ENCODE results near the gene FGD2.
"Not testable (repeated sequence)": the region's sequence is repeated elsewhere in the genome, so short reads cannot be mapped to it uniquely, and the experiment has no call there.

FGD2 gene

DNA sequence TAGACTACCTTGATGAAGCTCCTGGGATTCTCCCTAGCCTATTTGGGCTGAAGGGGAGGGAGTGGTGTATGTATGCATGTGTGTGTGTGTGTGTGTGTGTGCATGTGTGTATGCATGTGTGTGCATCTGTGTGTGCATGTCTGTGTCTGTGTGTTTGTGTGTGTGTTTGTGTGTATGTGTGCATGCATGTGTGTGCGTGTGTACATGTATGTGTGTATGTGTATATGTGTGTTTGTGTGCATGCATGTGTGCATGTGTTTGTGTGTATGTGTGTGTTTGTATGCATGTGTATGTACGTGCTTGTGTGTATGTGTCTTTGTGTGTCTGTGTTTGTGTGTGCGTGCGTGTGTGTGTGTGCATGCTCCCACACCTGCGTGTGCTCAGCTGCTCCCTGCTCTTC is 15.4 kb downstream of the FGD2 start:
- no peak for DNase-seq

- peak; percentile 70 for DNase-seq
Measured at GRCh38 chr6:37021356-37022129, 16.1 kb downstream of the FGD2 start.

- no peak for DNase-seq
Measured at GRCh38 chr6:37022135-37022863, 16.8 kb downstream of the FGD2 start.

DNA sequence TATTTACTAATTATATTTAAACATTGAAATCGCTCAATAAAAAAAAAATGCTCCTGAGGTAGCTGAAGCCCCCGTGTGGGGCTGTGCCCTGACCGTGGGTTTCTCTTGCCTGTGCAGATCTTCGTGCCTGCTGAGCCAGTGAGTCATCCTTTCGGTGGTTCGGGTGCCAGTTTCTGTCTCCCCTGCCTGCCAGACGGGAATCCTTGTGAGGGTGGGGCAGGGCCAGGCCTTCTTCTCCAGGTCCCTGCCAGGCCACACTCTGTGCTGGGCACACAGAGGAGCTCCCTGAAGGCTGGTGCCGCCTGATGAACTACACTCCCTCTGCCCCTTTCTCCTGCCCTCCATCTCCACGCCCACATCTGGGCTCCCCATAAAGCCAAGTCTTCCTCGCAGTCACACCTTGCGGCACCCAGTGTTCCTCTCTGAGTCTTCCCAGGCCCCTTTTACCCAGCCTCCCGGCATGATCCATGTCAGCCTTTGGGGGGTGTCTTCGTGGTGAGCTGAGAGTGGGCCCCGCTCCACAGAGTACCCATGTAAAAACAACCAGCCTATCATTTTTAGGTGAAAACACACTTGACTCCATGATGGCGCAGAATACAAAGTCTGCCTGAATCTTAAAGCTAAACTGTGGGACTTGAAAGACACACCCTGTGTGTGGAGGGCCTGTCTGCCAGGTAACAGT is 19.3 kb downstream of the FGD2 start:
- DNase-seq = no peak

DNA sequence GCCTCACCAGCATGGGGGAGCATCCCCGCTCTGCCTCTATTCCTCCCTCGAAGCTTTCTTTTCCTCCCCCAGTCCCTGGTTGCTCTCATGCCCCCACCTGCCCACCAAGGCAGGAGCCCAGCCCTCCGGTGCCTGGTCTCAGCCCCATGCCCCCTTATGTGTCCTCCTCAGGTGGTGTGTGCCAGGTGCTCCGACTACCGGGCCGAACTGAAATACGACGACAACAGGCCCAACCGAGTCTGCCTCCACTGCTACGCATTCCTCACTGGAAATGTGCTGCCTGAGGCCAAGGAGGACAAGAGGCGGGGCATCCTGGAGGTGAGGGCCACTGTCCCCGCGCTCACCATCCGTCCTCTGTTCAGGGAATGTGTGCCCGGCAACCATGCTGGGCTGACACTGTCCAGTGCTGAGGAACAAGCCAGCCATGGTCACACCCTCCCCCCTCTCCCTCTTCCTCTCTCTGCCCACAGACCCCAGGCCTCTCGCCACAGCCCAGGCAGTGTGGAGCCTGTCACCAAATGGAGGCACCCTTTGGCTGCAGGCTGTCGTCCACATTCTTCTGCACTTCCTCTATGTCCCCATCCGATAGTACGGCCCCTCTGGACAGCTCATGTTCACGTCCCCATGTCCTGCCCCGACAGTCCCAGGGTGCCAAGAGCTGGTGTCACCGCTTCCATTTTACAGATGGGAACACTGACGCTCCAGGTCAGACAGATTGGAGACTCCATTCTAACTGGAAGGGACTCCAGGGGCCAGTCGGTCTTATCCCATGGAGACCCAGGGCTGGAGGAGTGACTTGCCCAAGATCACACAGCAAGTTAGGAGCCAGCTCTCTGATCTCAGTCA is 20.4 kb downstream of the FGD2 start:
- no peak for DNase-seq

- no peak for DNase-seq
Measured at GRCh38 chr6:37027036-37027720, 21.7 kb downstream of the FGD2 start.

DNA sequence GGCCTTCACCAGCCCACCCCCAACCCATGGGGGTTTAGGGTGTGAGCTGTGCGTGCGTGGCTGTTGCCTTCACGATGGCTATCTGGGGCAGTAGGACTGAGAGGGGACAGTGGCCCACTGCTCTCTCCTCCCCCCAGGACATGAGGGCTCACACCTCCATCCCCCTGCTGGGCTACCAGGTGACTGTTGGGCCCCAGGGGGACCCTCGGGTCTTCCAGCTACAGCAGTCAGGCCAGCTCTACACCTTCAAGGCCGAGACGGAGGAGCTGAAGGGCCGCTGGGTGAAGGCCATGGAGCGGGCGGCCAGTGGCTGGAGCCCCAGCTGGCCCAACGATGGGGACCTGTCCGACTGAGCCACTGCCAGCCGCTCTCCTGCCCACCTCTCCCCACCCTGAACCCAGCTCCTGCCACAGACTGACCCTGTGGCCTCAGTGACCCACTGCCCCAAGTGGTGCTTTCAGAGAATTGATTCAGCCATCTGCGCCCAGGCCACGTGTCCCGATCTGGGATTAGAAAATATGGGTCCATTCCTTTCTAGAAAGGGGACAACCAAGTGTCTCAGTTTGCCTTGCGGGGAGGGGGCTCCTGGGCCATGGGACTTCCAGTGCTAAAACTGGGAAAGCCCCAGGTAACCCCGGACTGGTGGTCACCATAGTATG is 22.5 kb downstream of the FGD2 start:
- no peak for DNase-seq

DNA sequence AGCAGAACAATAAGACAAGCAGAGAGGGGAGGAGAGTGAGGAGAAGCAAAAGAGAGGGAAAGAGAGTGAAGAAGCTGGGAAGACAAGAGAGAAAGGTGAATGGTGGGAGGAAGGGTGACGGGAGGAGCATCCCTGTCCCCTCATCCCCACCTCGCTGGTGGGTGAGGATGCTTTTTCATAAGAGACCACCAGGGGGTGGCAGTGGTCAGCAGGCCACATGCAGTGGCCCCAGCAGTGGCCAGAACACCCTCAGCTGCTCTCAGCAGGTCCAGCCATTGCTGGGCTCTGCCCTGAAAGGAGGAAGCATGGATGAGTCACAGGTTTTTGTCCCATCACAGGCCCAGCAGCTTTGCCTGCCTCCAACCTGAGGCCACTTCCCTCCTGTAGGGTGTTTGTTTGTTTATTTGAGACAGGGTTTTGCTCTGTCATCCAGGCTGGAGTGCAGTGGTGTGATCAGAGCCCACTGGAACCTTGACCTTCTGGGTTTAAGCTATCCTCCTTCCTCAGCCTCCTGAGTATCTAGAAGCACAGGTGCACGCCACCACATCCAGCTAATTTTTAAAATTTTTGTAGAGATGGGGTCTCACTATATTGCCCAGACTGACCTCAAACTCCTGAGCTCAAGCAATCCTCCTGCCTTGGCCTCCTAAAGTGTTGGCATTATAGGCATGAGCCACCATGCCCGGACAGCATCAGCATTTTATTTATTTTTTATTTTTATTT is 24.0 kb downstream of the FGD2 start:
- DNase-seq = peak; percentile 37

DNA sequence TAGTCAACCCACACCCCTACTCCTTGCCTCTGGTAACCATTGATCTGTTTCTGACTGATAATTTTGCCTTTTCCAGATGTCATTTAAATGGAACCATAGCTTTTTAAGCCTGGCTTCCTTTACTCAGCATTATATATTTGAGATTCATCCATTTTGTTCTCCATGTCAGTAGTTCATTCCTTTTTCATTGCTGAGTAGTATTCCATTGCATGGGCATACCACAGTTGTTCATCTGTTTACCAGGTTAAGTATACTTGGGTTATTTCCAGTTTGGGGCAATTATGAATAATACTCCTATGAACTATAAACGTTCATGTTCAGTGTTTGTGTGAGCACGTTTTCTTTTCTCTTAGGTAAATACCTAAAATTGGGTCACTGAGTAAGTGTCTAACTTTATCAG is 25.1 kb downstream of the FGD2 start:
- no peak for DNase-seq

GRCh38 chr6:37032239-37032638 is 26.8 kb downstream of the FGD2 start:
- no peak for DNase-seq

- DNase-seq = no peak
Measured at GRCh38 chr6:37033255-37033654, 27.8 kb downstream of the FGD2 start.

DNA sequence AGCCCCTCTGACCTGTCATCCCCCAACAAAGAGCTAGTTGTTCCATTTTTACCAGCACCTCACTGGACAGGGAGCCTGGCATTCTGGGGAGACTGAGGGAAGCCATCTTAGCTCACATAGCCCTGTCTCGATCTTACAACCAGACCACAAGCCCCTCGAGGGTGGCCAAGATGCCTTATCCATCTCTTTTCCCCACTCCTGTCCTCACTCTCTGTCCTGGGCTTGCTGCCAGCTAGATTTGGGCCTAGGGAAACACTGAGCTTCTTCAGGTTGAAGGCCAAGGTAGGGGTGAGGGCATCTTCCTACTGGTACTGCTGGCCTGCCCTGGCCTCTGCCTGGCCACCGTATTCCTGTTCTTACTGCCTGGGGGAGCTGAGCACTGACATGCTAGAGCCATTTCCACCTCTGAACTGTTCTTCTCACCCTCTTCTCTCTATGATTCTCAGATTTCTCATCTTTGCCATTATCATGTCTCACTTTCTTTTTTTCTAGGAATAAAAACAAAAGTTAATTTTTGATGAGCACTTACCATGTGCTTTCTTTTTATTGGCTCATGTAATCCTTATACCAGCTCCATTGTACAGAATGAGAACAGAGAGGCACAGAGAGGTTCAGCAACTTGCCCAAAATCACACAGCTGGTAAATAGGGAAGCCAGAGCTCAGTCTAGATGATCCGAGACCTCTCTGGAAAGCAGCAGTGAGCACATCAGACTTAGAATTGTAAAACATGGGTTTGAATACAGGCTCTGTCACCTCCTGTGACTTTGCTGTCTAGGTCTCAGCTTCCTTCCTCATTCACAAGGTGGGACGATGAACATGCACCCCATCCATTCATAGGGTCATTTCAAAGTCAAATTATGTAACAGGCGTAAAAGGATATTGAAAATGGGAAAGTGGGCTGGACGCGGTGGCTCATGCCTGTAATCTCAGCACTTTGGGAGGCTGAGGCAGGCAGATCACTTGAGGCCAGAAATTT is 28.7 kb downstream of the FGD2 start:
- no peak for DNase-seq

GRCh38 chr6:37036146-37036545 is 30.7 kb downstream of the FGD2 start:
- DNase-seq = no peak

- DNase-seq = no peak
Measured at GRCh38 chr6:37038292-37039198, 33.1 kb downstream of the FGD2 start.

GRCh38 chr6:37039958-37040357 is 34.5 kb downstream of the FGD2 start:
- no peak for DNase-seq

GRCh38 chr6:37041521-37041920 is 36.1 kb downstream of the FGD2 start:
- DNase-seq = no peak

- DNase-seq = no peak
Measured at GRCh38 chr6:37042150-37042549, 36.7 kb downstream of the FGD2 start.

GRCh38 chr6:37043091-37043490 is 37.6 kb downstream of the FGD2 start:
- not testable (repeated sequence) for DNase-seq

DNA sequence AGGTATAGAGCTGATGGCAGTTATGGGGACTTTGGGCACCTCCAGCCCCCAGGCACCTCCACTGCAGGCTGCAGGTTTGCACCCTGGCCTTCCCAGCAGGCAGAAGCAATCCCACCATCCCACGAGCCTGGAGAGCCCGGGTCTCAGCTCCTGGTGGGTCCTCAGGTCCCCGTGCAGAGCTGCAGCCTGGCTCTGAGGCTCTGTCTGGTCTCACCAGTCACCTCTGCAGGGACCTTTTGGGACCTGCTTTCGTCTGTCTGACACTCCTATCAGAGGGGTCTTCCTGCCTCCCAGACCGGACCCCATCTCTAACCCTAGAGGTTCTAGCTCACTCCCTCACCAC is 41.9 kb downstream of the FGD2 start:
- DNase-seq = no peak
